Activated CD8-positive, alpha-beta memory T cell treated with anti-CD3 and anti-CD28 coated beads for 1 hour (primary cell): ENCODE data around the gene FAM53B.

ENCODE experiments used
- DNase-seq, 2 donors: peaks; one replicate each; pipeline ENCODE4 v3.0.0-alpha.2; 2020; ENCODE audit warnings: low read depth in 1 of 2; ENCODE audit errors: extremely low read depth in 1 of 2

The FAM53B gene

DNA sequence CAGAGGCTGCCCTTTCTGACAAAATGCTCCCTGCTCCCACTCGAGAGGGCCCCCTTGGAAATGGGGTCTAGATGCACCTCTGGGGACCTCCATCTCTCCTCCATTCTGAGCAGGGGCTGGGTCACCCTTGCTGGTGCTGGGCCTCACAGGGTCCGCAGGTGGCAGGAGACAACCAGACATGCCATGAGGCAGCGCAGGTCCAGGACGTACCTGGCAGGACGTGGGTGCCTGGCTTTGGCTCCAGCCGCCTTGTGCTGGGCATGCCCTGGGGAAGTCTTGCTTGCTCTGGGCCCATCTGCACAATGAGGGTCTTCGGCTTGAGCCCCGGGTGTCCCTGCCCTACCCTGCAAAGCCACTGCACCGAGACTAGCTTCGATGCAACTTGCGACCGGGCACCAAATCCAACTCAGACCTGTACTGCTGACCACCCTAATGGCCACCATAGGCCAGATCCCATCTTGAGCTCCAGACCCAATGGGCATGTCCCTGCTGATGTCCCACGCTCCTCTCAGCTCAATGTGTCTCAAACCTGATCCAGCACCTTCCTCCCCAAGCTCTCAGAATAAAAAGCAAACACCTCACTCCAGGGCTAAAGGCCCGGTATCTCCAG, 107.0 kb downstream of the FAM53B start:
- DNase-seq: no peak

DNA sequence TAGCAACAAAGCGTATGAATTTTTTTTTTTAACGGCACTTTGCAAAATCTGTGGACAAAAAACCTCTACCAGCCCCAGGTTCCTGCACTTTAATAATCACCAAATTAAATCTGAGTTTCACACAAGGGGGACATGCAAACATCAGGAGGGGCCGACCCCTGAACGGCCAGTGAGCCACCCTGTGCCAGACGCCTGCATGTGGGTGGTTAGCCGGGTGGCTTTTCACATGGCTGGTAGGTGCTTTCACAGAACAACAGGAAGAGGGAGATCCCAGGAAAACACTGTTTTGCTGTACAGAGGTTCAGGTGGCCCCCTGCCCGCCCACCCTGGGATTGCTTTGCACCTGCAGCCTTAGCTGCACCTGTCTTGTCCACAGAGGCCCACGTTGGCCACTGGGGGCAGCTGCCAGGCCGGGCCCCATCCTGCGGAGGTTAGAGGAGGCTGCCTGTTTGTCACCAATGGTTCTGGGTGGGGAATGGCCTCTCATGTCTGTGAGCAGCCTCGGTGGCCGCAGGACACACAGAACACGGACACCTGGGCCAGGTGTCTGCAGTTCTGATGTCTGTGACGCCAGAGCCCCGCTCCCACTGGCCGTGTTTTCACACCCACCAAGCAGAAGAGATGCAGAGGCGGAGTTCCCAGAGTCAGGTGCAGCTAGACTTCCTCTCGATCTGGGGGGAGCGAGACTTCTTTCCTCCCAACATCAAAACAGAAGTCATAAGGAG, 107.7 kb downstream of the FAM53B start:
- no peak for DNase-seq

DNA sequence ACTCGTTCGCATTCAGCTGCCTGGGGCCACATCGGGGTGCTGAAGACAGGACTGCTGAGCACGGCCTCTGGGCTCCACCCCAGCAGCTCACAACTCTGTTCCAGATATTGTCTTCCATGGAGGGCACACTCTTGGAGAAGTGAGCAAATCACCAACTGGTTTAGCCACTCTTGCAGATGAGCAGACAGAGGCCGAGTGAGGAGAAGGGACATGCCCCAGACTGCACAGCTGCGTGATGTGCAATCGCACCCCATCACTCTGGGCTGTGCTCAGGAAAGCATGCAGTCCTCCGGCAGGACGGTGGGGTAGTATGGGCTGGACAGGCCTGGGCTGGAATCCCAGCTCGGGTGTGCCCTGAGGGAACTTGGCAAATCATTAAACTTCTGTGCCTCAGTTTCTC, 111.6 kb downstream of the FAM53B start:
- DNase-seq: no peak

DNA sequence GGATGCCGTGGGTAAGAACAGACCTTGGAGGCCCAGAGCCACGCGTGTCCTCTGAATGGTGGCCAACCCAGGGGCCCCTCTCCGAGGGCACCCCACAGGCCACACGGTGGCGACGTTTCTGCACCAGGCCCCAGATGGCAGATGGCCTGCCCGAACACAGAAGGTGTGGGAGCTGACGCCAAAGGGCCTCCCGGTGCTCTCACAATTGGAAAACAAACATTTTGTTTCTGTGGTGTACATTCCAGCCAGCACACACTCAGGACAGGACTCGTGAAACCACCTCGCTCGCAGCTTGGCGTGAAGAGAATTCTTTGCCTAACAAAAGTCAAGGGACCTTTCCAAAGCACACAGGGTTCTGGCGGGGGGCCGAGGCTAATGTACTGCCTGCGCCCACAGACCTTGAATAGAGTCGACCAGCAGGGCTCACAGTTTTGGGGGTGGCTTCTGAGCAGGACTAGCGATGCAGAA, 112.1 kb downstream of the FAM53B start:
- no peak for DNase-seq

DNA sequence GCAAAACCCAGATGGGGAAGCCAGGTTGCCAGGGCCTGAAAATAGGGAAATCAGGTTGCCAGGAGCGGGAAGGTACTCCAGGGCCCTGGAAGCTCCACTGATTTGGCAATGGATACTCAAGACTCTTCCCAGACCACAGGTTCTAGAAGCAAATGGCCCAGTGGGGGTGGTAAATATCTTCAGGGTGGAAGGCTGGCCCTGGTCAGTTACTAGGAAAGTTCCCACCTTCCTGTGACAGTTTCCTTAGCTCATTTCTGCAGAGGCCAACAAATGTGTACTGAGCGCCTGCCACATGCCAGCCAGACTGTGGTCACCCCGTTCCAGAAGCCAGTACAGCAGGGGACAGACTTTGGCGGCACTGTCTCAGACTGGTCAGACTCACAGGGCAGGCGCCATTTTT, 113.6 kb downstream of the FAM53B start:
- no peak for DNase-seq

DNA sequence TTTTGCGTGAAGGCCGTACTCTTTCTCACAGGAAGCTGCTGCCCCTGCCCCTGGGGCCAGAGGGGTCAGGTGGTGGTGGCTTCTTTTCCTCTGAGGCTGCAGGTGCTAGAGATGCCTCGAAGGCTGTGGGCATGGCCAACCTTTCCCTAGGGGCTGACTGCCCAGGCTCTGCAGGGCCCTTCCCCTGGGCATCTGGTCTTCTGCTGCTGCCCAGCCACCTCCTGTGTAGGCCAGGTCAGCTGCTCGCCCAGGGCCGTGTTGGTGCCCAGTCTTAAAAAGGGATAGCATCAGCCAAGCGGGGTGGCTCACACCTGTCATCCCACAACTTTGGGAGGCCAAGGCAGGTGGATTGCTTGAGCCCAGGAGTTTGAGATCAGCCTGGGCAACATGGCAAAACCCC, 114.3 kb downstream of the FAM53B start:
- DNase-seq: no peak

DNA sequence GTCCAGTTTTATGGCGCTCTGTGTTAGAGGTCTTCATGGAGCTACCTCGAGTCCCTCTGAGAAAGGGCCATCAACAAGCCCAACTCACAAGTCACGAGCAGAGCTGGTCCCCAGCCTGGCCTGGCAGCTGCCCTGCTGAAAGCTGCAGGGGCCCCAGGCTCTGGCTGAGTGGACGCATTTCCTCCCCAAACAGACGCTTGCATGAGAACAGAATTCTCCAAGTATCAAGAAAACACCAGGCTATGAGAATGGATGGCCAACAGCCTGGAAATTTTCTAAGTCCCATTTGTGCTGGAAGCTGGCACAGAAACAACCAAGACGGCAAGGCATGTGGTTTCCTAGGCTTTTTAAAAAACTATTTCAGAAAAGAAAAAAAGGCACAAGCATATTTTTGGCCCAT, 114.8 kb downstream of the FAM53B start:
- no peak for DNase-seq

DNA sequence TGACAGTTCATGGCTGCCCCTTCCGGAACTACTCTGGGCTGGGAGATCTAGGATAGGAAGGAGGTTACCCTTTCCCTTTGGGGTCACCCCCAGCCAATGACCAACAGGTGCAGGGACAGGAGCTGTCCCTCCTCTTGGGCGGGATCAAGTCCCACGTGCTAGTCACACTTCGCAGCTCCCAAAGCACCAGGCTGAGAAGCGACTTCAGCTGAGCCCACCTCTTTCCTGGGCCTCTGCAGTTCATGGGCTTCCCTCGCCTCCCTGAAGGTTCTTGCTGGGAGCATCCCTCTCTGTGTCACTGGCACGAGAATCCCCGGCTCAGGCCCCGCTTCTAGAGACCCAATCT, 115.5 kb downstream of the FAM53B start:
- no peak for DNase-seq

DNA sequence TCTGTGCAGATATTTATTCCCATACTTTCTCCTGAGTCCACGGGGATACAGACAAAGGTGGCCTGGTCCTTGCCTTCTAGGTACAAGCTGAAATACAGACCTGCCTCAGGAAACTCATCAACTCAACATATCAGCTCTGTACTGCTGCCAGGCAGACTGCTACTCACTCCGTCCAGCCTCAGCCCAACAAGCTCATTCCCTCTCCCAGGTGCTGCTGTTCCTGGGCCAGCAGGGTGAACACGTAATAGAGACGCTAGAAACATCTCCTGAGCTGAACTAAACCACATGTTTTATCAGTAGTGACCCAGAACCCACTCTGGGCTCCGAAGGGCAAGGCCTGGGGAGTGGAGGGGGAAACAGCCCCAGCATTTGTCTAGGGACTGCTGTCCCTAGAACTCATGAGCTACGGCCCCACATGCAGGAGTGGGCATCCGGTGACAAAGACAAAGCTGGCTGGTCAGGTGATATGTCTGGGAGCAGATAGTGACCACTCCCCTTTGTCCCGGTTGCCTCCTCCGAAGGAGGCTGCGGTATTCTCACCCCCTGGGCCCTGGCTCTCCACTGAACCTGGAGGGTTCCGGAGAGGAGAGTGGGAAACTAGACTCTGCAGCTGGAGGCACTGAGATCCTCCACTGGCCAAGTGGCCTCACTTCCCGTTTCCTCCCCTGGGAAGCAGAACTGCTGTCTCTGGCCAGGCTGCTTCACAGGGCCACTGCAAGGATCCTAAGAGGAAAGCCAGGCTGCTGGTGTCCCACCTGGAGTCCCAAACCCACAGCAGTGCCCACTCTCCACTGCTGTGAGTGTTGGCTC, 116.1 kb downstream of the FAM53B start:
- no peak for DNase-seq

DNA sequence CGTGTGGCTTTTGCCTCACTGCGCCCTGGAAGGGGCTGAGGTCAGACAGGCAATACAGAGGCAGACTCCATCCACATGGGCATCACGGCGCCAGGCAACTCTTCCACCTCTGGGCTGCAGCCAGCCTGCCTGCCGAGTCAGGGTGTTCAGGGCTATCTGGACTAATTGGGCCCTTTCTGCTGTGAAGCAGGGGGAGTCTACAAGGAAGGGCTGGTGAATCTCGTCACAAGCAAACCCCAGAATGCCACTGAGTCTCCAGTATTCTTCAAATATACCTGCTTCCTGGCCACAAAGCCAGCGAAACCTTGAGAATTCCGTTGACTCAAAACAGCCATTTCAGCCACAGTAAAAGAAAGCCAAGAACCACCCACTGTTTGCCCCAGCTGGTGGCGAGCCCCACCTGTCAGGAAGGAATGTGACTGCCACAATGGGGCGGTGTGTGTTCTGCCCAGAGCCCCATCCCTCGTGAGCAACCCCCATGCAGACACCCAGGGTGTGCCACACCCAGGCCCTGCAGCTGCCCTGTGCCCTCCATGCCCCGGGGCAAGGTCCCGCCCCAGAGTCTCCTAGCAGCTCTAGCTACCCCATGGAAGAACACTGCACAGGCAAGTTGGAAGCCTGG, 117.3 kb downstream of the FAM53B start:
- no peak for DNase-seq

DNA sequence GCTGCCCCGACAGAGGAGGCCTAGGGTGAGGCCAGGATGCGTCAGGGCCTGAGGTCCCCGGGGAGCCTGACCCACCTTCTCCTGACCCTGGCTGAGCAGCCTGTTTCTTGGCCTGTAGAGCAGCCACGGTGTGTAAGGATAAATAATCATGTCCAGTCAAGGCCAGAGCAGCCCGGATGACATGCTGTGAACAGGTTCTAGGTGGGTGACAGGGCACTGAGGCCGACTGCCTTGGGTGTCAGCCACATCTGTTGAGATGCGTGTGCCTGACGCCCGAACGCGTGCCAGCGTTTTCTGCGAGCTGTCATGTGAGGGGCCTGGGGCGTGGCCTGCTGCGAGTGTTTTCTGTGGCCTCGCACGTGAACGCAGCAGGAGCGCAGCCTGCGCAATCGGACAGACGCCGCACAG, 118.3 kb downstream of the FAM53B start:
- no peak for DNase-seq

DNA sequence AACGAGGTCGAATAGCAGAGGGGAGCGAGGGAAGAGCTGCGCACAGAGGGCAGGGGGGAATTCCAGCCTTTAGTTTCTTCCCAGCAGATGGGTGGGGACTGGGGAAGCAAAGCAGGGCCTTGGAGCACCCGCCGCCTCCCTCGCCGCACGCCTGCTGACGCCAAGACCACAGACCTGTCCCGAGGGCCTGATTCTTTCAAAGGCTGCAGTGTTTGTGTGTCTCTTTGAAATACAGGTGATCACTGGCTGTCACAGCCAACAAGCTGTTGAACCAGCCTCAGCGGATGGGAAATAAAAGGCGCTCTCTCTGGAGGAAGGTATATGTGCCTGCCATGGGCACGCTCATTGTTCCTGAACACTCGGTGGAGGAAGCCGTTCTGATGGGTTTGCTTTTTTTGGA, 119.3 kb downstream of the FAM53B start:
- no peak for DNase-seq

DNA sequence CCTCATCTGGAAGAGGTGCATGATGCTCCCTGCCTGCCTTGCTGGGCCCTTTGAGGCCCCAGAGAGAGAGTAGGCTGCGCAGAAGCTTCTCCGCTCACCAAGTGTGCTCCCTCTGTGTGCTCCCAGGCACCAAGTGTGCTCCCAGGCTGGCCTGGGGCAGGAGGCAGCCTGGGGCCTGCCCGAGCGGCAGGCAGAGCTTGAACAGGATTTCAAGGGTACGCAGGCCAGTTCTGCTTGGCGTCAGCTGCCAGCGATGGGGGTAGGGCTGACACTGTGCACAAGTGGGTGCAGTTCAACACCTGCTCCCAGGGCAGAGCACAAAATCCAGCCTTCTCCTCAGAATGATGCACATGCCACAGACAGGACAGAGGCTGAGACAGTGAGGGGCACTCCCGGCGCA, 119.7 kb downstream of the FAM53B start:
- no peak for DNase-seq

DNA sequence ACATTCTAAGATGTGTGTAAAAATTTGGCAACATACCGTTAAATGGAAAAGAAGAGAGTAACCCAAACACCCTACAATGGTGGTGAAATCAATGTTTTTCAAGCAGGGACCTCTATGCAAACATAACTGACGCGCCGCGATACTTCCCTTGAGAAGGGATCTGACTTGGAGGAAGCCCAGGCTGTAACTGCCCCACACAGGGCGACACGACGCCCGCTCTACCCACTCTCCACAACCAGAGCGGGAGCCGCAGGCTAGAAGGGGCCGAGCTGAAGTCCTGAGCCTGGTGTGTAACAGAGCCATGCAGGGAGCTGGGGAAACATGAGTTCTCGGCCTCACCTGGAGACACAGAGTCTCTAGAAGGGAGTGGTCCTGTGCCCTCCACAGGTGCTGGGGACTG, 120.2 kb downstream of the FAM53B start:
- no peak for DNase-seq

DNA sequence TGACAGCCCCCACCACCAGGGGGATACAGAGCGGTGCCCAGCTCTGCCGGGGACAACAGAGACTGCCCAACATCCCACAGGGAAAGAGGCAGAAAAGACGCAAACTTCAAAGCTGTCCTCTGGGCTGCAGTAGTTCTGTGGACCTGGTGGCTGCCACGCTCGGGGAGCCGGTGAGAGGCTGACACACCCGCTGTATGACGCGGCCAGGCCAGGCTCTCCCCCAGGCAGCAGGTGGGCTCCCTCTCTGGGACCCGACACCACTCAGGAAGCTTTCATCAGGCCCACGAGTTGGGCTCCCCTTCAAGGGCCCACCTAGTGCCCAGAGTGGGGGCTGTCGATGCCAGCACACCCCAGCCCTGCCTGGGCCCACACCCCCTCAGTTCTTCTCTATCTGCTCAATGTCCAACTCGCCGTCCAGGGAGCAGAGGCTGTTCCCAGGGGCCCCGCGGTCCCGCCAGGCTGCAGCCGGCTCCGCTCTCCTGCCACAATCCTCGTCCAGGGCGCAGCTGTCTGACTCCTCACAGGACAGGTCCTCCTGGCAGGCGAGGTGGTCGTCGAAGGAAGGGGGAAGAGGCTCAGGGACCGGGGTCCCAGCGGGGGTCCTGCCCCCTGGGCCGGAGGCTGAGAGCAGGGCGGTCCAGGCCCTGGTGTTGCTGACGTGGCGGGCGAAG, 121.2 kb downstream of the FAM53B start:
- no peak for DNase-seq

DNA sequence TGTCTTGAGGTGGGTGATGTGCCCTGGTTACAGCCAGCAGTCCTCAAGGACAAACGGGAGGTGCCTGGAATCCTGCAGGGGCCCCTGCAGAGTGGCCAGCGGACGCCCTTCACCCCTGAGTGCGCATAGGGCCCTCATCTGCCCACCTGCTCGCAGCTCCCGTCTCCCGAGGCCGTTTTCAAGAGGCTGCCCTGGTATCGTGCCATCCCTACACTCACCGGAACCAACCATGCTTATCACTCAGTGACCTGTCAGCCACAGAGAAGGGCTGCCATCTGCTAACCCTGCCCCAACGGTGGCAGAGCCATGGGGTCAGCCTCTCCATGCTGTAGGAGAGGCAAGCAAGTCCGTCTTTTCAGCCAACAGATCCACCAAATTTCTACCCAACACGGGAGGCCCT, 122.0 kb downstream of the FAM53B start:
- DNase-seq: no peak

DNA sequence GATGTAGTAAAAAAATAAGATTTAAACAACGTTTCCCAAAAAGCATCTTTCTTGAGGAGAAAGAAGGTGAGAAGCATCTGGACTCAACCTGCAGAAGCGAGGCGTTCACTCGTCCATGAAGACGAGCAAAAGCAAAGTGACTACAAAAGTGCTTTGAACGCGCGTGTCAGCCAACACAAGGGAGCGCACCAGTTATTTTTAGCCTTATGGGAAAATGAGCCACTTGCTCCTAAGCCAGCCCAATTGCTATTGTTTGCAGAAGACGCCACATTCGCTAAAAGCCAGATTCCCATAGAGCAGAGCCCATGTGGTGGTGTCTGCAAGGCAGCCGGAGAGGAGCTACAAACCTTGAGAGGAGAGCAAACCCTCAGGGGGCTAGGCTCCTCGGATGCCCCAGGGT, 122.5 kb downstream of the FAM53B start:
- no peak for DNase-seq

DNA sequence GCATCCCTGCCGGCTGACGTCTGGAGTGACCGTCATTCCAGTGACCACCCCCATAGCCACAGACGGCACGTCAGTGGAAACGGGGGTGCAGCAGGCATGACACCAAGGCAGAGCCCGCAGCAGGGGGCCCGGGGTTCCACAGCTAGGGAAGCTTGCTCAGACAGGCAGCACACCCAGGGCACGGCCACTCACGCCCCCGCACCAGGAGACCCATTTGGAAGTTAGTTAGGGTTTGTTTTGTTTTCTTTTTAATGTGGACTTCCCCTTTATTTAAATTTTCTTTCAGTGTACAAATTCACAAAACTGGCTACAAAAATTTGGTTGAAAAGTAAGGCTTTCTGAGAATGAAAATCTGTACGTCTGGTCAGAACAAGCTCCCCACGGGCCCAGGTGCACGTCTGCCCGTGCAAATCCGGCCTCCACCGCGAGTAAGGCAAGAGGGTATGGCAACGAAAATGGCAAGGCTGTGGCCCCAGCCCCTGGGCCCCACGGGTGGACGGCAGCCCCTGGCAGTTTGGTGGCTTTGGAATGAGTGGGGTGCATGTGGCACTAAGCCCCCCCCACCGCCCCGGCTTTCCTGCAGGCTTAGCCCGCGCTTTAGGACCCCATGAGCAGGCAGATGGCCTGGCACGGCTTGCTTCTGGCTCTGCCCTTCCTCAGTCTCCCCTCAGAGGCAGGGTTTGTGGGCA, 124.2 kb downstream of the FAM53B start:
- no peak for DNase-seq

DNA sequence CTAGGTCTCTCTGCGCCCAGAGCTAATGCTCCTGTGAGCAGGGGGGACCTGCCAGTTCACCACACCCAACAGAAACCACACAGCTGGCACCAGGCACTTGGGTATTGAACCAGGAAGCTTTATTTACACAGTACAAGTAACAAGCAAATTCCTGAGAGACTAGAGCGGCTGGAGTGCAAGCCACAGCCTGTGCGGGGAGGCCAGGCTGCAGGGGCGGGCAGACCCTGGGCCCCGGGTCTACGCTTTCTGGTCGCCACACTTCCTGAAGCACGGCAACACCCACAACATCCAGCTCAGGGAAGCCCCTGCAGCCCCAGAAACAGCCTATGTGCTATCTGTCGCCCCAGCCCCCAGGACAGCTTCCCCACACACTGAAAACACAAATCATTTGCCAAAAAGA, 125.0 kb downstream of the FAM53B start:
- no peak for DNase-seq

DNA sequence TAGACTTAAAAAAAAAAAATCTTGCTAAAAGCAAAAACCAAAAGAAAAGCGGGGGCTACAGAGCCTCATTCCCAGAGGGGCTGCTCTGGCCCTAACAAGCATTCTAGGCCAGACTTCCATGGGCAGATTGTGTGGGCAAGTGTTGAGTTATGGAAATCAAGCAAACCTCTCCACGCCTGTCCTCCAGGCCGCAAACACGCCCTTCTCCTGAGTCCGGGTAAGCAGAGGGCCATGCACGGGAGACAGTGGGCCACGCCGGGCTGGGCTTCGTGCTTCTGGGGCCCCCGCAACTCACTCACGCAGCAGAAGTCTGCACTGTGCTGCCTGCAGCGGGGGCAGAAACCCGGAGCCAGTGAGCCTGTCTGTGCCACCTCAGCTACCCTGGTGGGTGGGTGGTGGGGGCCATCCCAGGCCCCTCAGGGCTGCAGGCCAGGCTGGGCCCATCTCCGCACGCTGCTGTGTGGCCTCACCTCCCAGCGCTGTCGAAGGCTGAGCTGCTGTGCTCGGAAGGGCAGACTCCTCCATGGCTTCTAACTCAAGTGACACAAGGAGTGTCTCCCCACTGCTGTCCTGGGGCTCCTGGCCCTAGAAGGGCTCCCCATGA, 125.6 kb downstream of the FAM53B start:
- DNase-seq: no peak
